HEK293 (cell line): Measurements from ENCODE around the gene RPS24.

Source experiments
- CTCF ChIA-PET: fragments of 350-600 bp; formaldehyde crosslinking; extraction: SDS; loops from one replicate; lab custom pipeline; 2021; ENCODE audit warnings: antibody characterized with exemption; lab: Yijun Ruan, JAX
- POLR2A ChIA-PET: fragments of 300-600 bp; formaldehyde crosslinking; extraction: SDS; loops from one replicate; lab custom pipeline; 2020; ENCODE audit warnings: antibody characterized with exemption, inconsistent platforms; lab: Yijun Ruan, JAX
- H3K27ac ChIP-seq: fragments of 200-500 bp; sonication (Bioruptor generic); 2 replicates; pipeline ENCODE4 v1.5.1; 2014; ENCODE audit warnings: low read depth, low read length, control low read depth, inconsistent platforms; ENCODE audit errors: extremely low read depth
- H3K36me3 ChIP-seq, 2 experiments: fragments of 200-500 bp in 1 of 2; sonication (Bioruptor generic) in 1 of 2; 1 replicate in 1 of 2; 2 replicates in 1 of 2; pipeline ENCODE4 v1.5.1; 2014 to 2017; ENCODE audit warnings: inconsistent platforms in 2 of 2, low read length in 2 of 2; ENCODE audit not compliant: control insufficient read depth in 2 of 2, insufficient read depth in 1 of 2
- H3K4me1 ChIP-seq: fragments of 200-500 bp; sonication (Bioruptor generic); 2 replicates; pipeline ENCODE4 v1.5.1; 2014; ENCODE audit warnings: mild to moderate bottlenecking, low read length, inconsistent platforms; ENCODE audit not compliant: control insufficient read depth, insufficient read depth
- H3K4me3 ChIP-seq: 2 replicates; pipeline ENCODE4 v1.5.1; 2011; ENCODE audit warnings: low read depth, mild to moderate bottlenecking, control low read depth, low read length, moderate library complexity
- H3K9me3 ChIP-seq: fragments of 200-500 bp; sonication (Bioruptor generic); 2 replicates; pipeline ENCODE4 v1.5.1; 2014; ENCODE audit warnings: low read depth, low read length, inconsistent platforms; ENCODE audit not compliant: control insufficient read depth, insufficient read depth
- CTCF ChIP-seq: fragments of 450-650 bp; formaldehyde crosslinking; IDR thresholded peaks from 2 replicates; pipeline ENCODE4 v1.5.1; 2016; ENCODE audit warnings: missing biosample characterization, missing genetic modification characterization
- FEZF1 ChIP-seq: fragments of 450-650 bp; formaldehyde crosslinking; IDR thresholded peaks from 2 replicates; pipeline ENCODE4 v1.5.1; 2016; ENCODE audit warnings: missing biosample characterization, missing genetic modification characterization
- GLIS2 ChIP-seq: fragments of 450-650 bp; formaldehyde crosslinking; IDR thresholded peaks from 2 replicates; pipeline ENCODE4 v1.5.1; 2016; ENCODE audit warnings: missing biosample characterization, missing genetic modification characterization
- SETDB1 ChIP-seq: IDR thresholded peaks from one replicate; pipeline ENCODE4 v1.6.1; 2017; ENCODE audit warnings: mild to moderate bottlenecking, low read length, moderate library complexity, mixed read lengths; ENCODE audit not compliant: insufficient read length
- ZBTB10 ChIP-seq: fragments of 450-650 bp; formaldehyde crosslinking; IDR thresholded peaks from 2 replicates; pipeline ENCODE4 v1.5.1; 2016; ENCODE audit warnings: missing biosample characterization, missing genetic modification characterization
- ZFP41 ChIP-seq: fragments of 450-650 bp; formaldehyde crosslinking; IDR thresholded peaks from 2 replicates; pipeline ENCODE4 v1.5.1; 2016; ENCODE audit warnings: missing biosample characterization, missing genetic modification characterization, borderline replicate concordance
- ZNF155 ChIP-seq: fragments of 450-650 bp; formaldehyde crosslinking; IDR thresholded peaks from 2 replicates; pipeline ENCODE4 v1.5.1; 2016; ENCODE audit warnings: missing biosample characterization, missing genetic modification characterization
- ZNF324 ChIP-seq: fragments of 450-650 bp; formaldehyde crosslinking; IDR thresholded peaks from 2 replicates; pipeline ENCODE4 v1.5.1; 2016; ENCODE audit warnings: missing biosample characterization, missing genetic modification characterization
- ZNF433 ChIP-seq: fragments of 450-650 bp; formaldehyde crosslinking; IDR thresholded peaks from 2 replicates; pipeline ENCODE4 v1.5.1; 2016; ENCODE audit warnings: missing biosample characterization, missing genetic modification characterization, low read depth
- ZNF518A ChIP-seq: fragments of 450-650 bp; formaldehyde crosslinking; conservative IDR thresholded peaks from 2 replicates; pipeline ENCODE4 v1.5.1; 2016; ENCODE audit warnings: low read depth, missing biosample characterization, missing genetic modification characterization
- ZNF521 ChIP-seq: fragments of 450-650 bp; formaldehyde crosslinking; IDR thresholded peaks from 2 replicates; pipeline ENCODE4 v1.5.1; 2017; ENCODE audit warnings: missing biosample characterization, mild to moderate bottlenecking, missing genetic modification characterization
- ZNF555 ChIP-seq: fragments of 450-650 bp; formaldehyde crosslinking; conservative IDR thresholded peaks from 2 replicates; pipeline ENCODE4 v1.5.1; 2017; ENCODE audit warnings: missing biosample characterization, mild to moderate bottlenecking, missing genetic modification characterization, inconsistent platforms
- ZNF600 ChIP-seq: fragments of 450-650 bp; formaldehyde crosslinking; IDR thresholded peaks from 2 replicates; pipeline ENCODE4 v1.5.1; 2016; ENCODE audit warnings: missing biosample characterization, missing genetic modification characterization
- ZNF660 ChIP-seq: fragments of 450-650 bp; IDR thresholded peaks from 2 replicates; pipeline ENCODE4 v1.5.1; 2018; ENCODE audit warnings: missing biosample characterization, mild to moderate bottlenecking, missing genetic modification characterization
- ZNF664 ChIP-seq: fragments of 450-650 bp; formaldehyde crosslinking; IDR thresholded peaks from 2 replicates; pipeline ENCODE4 v1.5.1; 2016; ENCODE audit warnings: missing biosample characterization, missing genetic modification characterization
- ZSCAN5A ChIP-seq: fragments of 450-650 bp; formaldehyde crosslinking; IDR thresholded peaks from 2 replicates; pipeline ENCODE4 v1.5.1; 2016; ENCODE audit warnings: missing biosample characterization, missing genetic modification characterization

The RPS24 gene

GRCh38 chr10:78007172-78007571 is 26.5 kb upstream of the RPS24 start:
- Histone ChIP-seq H3K4me3 (no peak overlapping the region), H3K9me3 (no peaks in the 10 kb centered on the region), H3K27ac (no peak overlapping the region), H3K4me1 (no peaks in the 10 kb centered on the region), H3K36me3 (peaks cover 47 to 94% of the 10 kb centered on the region in 2 experiments)
- ChIA-PET CTCF (interaction anchor here (1.8 kb wide), 1 partner anchor 160 kb away, joined by 6 read pairs; no protein-coding TSS in a partner anchor), POLR2A (interaction anchor here (0.6 kb wide), 1 partner anchor 258 kb away, joined by 4 read pairs; no protein-coding TSS in a partner anchor)
- TF ChIP-seq FEZF1 (tag by site-specific recombination) = no peak
- TF ChIP-seq ZSCAN5A (tag by site-specific recombination) = no peak
- no peak for TF ChIP-seq ZNF155 (tag by site-specific recombination)
- TF ChIP-seq ZNF433 (tag by site-specific recombination) = no peak
- no peak for TF ChIP-seq ZNF521 (tag by site-specific recombination)
- no peak for TF ChIP-seq SETDB1
- TF ChIP-seq ZNF664 (tag by site-specific recombination) = no peak
- TF ChIP-seq GLIS2 (tag by site-specific recombination) = no peak
- TF ChIP-seq ZNF600 (tag by site-specific recombination) = no peak
- TF ChIP-seq ZNF324 (tag by site-specific recombination) = no peak
- TF ChIP-seq ZFP41 = no peak
- no peak for TF ChIP-seq ZNF660
- no peak for TF ChIP-seq ZBTB10 (tag by site-specific recombination)
- TF ChIP-seq ZNF555 (tag by site-specific recombination) = no peak
- TF ChIP-seq ZNF518A = no peak
- no peak for TF ChIP-seq CTCF
